ENCODE results near the gene XRCC1. TPM values are rescaled to one million over a fixed set of nuclear protein-coding genes. Genes with fewer than 3 reads are reported as not detected.
"Not testable (repeated sequence)": the region's sequence is repeated elsewhere in the genome, so short reads cannot be mapped to it uniquely, and the experiment has no call there.

Gene XRCC1
- total RNA-seq, 2 donors from 2014 or later: 33.8 to 34.9 TPM

GRCh38 chr19:43512399-43512798, 62.9 kb downstream of the XRCC1 start:
- not testable (repeated sequence) for H3K27me3 Mint-ChIP-seq; ATAC-seq (replicated peaks); H3K4me3 Mint-ChIP-seq; H3K4me1 Mint-ChIP-seq; H3K27ac Mint-ChIP-seq; H3K9me3 Mint-ChIP-seq
- peaks cover 65% of the 10 kb centered on the region for H3K36me3 Mint-ChIP-seq (ENCODE audit: low read depth)

DNA sequence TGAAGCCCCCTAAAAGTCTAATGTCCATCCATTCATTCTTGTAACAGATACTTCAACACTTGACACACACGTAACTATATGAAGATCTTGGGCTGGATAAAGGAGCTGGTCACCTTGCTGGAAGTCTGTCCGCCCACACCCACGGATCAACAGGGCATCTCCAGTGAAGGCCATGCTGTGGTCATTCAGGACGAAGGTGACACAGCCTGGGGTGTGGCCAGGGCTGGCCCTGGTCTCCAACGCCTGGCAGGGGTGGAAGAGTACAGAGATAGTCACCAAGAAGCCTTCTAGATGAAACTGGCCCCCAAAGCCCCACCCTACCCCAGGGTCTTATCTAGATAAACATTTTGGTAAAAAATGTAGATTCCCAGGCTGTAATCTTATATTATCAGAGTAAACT, 64.0 kb downstream of the XRCC1 start:
- ATAC-seq (replicated peaks): no peak
- H3K27ac Mint-ChIP-seq: no peak overlapping the region
- H3K9me3 Mint-ChIP-seq: no peaks in the 10 kb centered on the region
- no peaks in the 10 kb centered on the region for H3K27me3 Mint-ChIP-seq
- H3K4me3 Mint-ChIP-seq: no peak overlapping the region
- no peaks in the 10 kb centered on the region for H3K4me1 Mint-ChIP-seq
- peaks cover 62% of the 10 kb centered on the region for H3K36me3 Mint-ChIP-seq (ENCODE audit: low read depth)

DNA sequence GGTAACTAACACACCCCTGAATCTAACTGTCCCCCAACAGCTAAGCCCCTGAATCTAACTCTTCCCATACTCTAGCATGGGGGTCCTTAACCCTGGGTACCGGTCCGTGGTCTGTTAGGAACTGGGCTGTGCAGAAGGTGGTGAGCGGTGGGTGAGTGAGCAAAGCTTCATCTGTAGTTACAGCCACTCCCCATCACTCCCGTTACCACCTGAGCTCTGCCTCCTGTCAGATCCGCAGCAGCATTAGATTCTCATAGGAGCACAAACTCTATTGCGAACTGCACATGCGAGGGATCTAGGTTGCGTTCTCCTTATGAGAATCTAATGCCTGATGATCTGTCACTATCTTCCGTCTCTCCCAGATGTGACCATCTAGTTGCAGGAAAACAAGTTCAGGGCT, 64.6 kb downstream of the XRCC1 start:
- Mint-ChIP-seq H3K36me3 (ENCODE audit: low read depth) (peaks cover 64% of the 10 kb centered on the region), H3K27ac (no peak overlapping the region), H3K9me3 (no peaks in the 10 kb centered on the region), H3K4me3 (no peak overlapping the region), H3K4me1 (no peaks in the 10 kb centered on the region), H3K27me3 (no peaks in the 10 kb centered on the region)
- no peak for ATAC-seq (replicated peaks)

DNA sequence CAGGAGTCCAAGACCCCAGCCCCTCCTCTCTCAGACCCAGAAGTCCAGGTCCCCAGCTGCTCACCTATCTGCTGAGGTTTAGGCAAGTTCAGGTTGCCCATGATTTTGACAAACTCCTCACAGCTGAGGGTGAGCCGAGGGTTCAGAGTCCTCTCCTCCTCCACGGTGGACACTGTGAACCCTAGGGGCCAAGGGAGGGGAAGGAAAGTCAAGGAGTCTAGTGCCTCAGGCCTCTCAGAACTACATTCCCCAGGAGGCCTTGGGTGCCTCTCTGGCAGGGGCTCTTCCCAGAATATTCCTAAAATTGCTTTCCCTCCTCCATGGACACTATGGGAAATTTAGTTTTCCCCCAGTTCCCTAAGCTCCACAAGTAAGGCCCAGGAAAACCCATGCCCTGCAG, 67.4 kb downstream of the XRCC1 start:
- no peak overlapping the region for H3K4me3 Mint-ChIP-seq
- peaks cover 13% of the 10 kb centered on the region for H3K4me1 Mint-ChIP-seq
- no peaks in the 10 kb centered on the region for H3K27me3 Mint-ChIP-seq
- peaks cover 70% of the 10 kb centered on the region for H3K36me3 Mint-ChIP-seq (ENCODE audit: low read depth)
- H3K9me3 Mint-ChIP-seq: no peaks in the 10 kb centered on the region
- H3K27ac Mint-ChIP-seq: peak overlapping the region; percentile 50
- ATAC-seq (replicated peaks): no peak

- H3K27me3 Mint-ChIP-seq: no peaks in the 10 kb centered on the region
- no peak for ATAC-seq (replicated peaks)
- H3K36me3 Mint-ChIP-seq (ENCODE audit: low read depth): peaks cover 67% of the 10 kb centered on the region
- no peak overlapping the region for H3K4me3 Mint-ChIP-seq
- no peaks in the 10 kb centered on the region for H3K9me3 Mint-ChIP-seq
- peaks cover 16% of the 10 kb centered on the region for H3K4me1 Mint-ChIP-seq
- H3K27ac Mint-ChIP-seq: peak overlapping the region; percentile 56
These were observed 68.7 kb downstream of the XRCC1 start for GRCh38 chr19:43506629-43507028.

DNA sequence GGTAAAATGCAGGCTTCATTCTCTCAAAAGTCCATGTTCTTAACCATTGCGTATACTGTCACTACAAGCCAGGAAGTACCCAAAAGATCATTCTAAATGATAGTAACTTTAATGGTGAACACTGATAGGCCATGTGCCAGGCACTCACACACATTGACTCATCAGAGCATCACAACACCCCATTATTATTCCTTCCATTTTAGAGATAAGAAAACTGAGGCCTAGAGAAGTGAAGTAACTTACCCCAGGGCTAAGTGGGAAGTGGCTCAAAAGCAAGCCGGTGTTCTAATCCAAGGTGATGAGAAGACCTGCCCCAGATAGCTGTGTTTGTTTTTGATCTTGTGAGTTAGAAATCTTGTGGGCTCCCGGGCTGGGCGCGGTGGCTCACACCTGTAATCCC, 69.4 kb downstream of the XRCC1 start:
- peaks cover 16% of the 10 kb centered on the region for H3K4me1 Mint-ChIP-seq
- peak overlapping the region; percentile 94 for H3K4me3 Mint-ChIP-seq
- peak overlapping the region; percentile 56 for H3K27ac Mint-ChIP-seq
- ATAC-seq (replicated peaks): no peak
- no peaks in the 10 kb centered on the region for H3K27me3 Mint-ChIP-seq
- H3K36me3 Mint-ChIP-seq (ENCODE audit: low read depth): peaks cover 64% of the 10 kb centered on the region
- no peaks in the 10 kb centered on the region for H3K9me3 Mint-ChIP-seq

DNA sequence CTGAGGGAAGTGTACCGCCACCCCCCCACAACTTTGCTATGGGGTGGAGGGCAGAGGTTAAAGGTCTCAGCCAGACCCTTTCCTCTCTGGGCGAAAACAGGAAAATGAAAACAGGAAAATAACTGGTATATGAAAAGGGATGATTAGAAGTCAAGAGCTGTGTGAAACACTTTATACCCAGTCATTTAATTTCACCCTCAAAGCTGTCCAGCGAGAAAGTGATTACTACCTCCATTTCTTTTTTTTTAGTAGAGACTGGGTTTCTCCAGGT, 70.2 kb downstream of the XRCC1 start:
- H3K27me3 Mint-ChIP-seq: no peaks in the 10 kb centered on the region
- peaks cover 16% of the 10 kb centered on the region for H3K4me1 Mint-ChIP-seq
- peak overlapping the region; percentile 94 for H3K4me3 Mint-ChIP-seq
- no peaks in the 10 kb centered on the region for H3K9me3 Mint-ChIP-seq
- H3K36me3 Mint-ChIP-seq (ENCODE audit: low read depth): peaks cover 59% of the 10 kb centered on the region
- H3K27ac Mint-ChIP-seq: peak overlapping the region; percentile 87
- ATAC-seq (replicated peaks): no peak

DNA sequence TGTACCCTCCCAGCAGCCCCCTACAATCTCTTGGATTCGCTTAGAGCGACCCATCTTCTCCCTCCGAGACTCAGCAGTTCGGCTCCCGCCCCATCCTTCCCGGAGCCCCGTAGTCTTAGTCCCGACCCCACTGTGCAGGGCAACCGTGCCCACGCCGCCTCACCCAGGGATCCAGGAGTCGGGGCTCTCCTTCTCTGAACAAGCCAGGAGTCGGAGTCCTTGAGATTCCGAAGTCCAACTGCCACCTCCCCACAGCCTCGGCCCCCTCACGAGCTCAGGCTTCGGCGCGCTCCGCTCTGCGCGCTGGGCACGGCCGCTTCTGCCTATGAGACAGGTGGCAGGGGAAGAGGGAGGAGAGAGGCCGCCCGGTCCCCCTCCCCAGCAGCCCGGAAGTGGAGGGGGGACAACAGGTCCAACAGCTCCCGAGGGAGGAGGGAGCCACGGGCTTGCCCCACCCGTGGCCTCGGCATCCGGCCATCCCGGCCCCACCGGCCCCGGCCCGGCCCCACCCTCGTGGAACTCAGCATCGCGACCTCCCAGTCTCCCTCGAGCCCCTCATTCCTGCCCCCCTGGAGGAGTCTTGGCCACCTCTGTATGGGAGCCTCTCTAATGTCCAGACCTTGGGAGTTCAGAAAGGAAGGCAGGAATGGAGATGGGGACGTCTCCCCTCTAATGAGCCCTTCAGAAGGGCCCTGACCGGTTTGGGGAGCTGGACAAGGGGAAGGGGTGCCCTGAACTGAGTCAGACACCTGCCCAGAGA, 70.7 kb downstream of the XRCC1 start, which contains the start of gene PHLDB3:
TSS of gene PHLDB3 (minus strand) at position 321 of the 760 bp plus-strand sequence. CDS start 628 bp downstream, outside the sequence.
- ATAC-seq (replicated peaks): peak; percentile 40
- Mint-ChIP-seq H3K4me3 (peak within 1 kb of the TSS; percentile 94), H3K36me3 (ENCODE audit: low read depth) (peaks cover 54% of the 10 kb centered on the region), H3K9me3 (no peaks in the 10 kb centered on the region), H3K27ac (peak within 1 kb of the TSS; percentile 87), H3K4me1 (peaks cover 16% of the 10 kb centered on the region), H3K27me3 (no peaks in the 10 kb centered on the region)

DNA sequence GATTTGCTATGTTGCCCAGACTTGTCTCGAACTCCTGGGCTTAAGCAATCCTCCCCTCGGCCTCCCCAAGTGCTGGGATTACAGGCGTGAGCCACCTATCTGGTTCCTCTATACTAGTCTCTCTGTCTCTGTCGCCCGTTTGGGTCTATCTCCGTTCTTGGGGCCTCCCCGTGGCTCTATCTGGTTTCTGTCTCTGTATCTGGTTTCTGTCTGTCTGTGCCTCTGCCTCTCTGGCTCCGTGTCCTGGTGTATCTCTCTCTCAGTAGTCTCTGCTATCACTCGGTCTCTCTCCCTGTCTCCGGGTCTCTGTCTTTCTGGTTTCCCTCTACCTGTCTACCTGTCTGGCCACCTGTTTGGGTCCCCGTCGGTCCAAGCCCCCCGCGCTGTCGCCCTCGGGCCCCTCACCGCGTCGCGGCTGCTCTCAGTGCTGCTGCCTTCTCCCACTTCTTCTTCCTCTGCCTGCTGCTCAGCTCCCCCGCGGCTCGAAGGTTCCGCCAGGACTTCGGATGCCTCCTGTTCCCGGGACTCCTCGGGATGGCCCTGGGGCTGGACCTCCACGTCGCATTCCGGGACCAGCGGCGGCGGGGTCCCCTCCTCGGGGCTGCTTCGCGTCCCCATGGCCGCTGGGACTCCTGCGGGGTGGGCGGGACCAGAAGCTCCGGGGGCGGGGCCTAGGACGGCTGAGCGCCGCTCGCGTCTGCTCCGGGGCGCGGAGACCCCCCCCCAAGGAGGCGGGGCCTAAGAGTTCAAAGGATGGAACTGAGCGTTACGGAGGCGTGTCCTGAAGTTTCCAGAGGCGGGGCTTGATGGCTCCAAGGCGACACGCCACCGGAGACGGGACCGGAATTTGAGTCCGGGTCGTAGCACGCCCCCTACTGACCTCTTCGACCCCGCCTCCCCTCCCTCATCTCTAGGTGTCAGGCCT, 71.6 kb downstream of the XRCC1 start:
- no peaks in the 10 kb centered on the region for H3K27me3 Mint-ChIP-seq
- peak overlapping the region; percentile 94 for H3K4me3 Mint-ChIP-seq
- H3K9me3 Mint-ChIP-seq: no peaks in the 10 kb centered on the region
- peak overlapping the region; percentile 87 for H3K27ac Mint-ChIP-seq
- H3K36me3 Mint-ChIP-seq (ENCODE audit: low read depth): peaks cover 45% of the 10 kb centered on the region
- peaks cover 19% of the 10 kb centered on the region for H3K4me1 Mint-ChIP-seq
- ATAC-seq (replicated peaks): peak; percentile 97

DNA sequence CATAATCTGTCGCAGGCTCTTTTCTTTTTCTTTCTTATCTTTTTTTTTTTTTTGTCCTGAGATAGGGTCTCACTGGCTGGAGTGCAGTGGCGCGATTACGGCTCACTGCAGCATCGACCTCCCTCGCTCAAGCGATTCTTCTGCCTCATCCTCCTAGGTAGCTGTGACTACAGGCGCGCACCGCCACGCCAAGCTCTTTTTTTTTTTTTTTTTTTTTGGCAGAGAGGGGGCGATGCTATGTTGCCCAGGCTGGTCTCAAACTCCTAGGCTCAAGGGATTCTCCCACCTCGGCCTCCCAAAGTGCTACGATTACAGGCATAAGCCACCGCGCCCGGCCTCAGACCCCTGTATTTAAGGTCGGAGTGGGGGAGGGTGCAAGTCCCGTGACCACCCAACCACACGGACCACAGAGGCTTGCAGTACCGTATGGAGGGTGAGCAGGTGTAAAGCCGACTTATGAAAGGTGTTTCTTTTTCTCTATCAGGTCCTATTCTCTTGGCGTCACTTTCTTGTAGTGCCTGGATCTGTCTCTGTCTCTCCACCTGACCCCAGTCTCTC, 72.8 kb downstream of the XRCC1 start:
- Mint-ChIP-seq H3K9me3 (no peaks in the 10 kb centered on the region), H3K4me3 (peak overlapping the region; percentile 94), H3K4me1 (peaks cover 25% of the 10 kb centered on the region), H3K36me3 (ENCODE audit: low read depth) (peaks cover 43% of the 10 kb centered on the region), H3K27me3 (no peaks in the 10 kb centered on the region), H3K27ac (no peak overlapping the region)
- no peak for ATAC-seq (replicated peaks)

- H3K27ac Mint-ChIP-seq: no peak overlapping the region
- H3K36me3 Mint-ChIP-seq (ENCODE audit: low read depth): peaks cover 48% of the 10 kb centered on the region
- peaks cover 25% of the 10 kb centered on the region for H3K4me1 Mint-ChIP-seq
- no peaks in the 10 kb centered on the region for H3K9me3 Mint-ChIP-seq
- no peak overlapping the region for H3K4me3 Mint-ChIP-seq
- H3K27me3 Mint-ChIP-seq: no peaks in the 10 kb centered on the region
- no peak for ATAC-seq (replicated peaks)
These were observed 73.5 kb downstream of the XRCC1 start for GRCh38 chr19:43501661-43502418.

DNA sequence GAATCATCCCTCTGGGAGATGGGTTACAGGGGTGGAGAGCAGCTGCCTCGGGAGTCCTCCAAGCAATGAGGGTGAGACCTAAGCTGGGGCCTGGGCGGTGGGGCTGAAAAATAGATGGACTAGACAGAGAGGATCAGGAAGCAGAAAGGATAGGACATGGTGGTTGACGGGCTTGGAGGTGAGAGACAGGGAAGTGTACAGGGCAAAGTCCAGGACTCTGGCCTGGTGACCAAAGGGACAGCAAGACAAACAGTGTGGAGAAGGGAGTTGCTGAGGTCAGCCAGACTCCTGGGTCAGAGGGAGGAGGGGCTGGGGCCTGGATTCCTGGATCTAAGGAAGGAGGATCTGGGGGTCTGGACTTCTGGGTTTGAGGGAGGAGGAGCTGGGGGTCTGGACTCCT, 76.3 kb downstream of the XRCC1 start:
- H3K36me3 Mint-ChIP-seq (ENCODE audit: low read depth): peaks cover 66% of the 10 kb centered on the region
- peaks cover 21% of the 10 kb centered on the region for H3K4me1 Mint-ChIP-seq
- ATAC-seq (replicated peaks): no peak
- H3K27me3 Mint-ChIP-seq: no peaks in the 10 kb centered on the region
- H3K4me3 Mint-ChIP-seq: no peak overlapping the region
- H3K27ac Mint-ChIP-seq: peak overlapping the region; percentile 18
- H3K9me3 Mint-ChIP-seq: no peaks in the 10 kb centered on the region

- Mint-ChIP-seq H3K9me3 (no peaks in the 10 kb centered on the region), H3K36me3 (ENCODE audit: low read depth) (peaks cover 61% of the 10 kb centered on the region), H3K4me3 (no peak overlapping the region), H3K27ac (peak overlapping the region; percentile 18), H3K4me1 (peaks cover 17% of the 10 kb centered on the region), H3K27me3 (no peaks in the 10 kb centered on the region)
- ATAC-seq (replicated peaks): no peak
These were observed 77.0 kb downstream of the XRCC1 start for GRCh38 chr19:43498233-43498842.

DNA sequence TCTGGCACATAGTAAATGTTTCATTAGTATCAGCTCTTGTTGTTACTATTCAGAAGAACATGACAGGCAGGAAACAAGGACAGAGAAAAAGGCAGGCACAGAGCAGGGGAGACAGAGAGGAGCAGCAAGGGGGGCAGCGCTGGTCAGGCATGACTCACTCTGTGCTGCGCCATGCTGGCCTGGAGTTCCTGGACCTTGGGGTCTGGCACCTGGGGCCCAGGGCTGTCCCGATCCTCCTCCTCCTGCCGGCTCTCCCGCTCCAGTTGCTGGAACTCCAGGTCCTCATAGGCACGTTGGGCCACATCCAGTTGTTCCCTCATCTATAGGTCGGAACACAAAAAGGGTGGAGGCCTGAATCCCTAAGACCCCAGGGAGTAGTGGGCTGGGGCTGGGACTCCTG, 78.4 kb downstream of the XRCC1 start:
- ATAC-seq (replicated peaks): no peak
- Mint-ChIP-seq H3K27ac (no peak overlapping the region), H3K27me3 (no peaks in the 10 kb centered on the region), H3K4me1 (peaks cover 9% of the 10 kb centered on the region), H3K4me3 (no peak overlapping the region), H3K9me3 (no peaks in the 10 kb centered on the region), H3K36me3 (ENCODE audit: low read depth) (peaks cover 48% of the 10 kb centered on the region)

Data from activated T-helper 17 cell treated with anti-CD3 and anti-CD28 coated beads, Interleukin-2, amount 50 U/mL, for 72 hours (primary cell).